ENCODE data around the gene LMX1A. TPM values are rescaled to one million over a fixed set of nuclear protein-coding genes. Genes with fewer than 3 reads are reported as not detected.
A peak's percentile ranks its signal among the peaks of the same experiment; 100 is the strongest.

Gene LMX1A
- polyA plus RNA-seq, 2 of the 4 experiments (the other 2 are of a cell fraction), result not detected

DNA sequence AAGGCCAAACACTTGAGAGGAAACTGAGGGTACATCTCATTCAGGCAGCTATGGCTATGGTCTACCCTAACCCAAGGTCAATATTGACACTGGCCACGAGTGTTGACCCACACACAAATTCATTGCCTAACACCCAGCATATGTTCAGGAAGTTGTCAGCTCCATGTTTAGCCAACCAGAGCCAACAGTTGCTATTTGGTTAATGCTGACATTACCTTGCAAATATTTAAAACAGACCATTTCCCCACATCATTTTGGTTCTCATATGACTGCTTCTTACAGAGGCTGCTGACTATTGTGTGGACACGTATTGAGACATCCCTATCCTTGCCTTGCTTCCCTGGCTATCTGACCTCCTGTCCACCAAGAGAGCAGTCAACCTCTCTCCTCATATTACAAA lies 97.3 kb downstream of the LMX1A start:
- ChIA-PET POLR2A (no interaction called here), CTCF (interaction anchor here (0.9 to 6.6 kb wide), 7 partner anchors 11 to 334 kb away, joined by 3 to 35 read pairs (median 5); no protein-coding TSS in a partner anchor)
- Histone ChIP-seq H3K4me2 (no peak overlapping the region), H3K9me3 (no peaks in the 10 kb centered on the region), H3K4me1 (no peaks in the 10 kb centered on the region), H3K27ac (no peak overlapping the region), H3K4me3 (no peak overlapping the region)
- WGBS (ENCODE audit: missing lambda C conversion rate), result 2% methylated on average over 2 of the region's 2 CpGs
- ATAC-seq (no peak), FAIRE-seq (no peak), DNase-seq (ENCODE audit: low read depth in 1 of 2, low spot score in 1 of 2) (no peak)
- TF ChIP-seq RFX5 (IDR thresholded peaks at IDR 0.05) (no peak), FOSL2 (IDR thresholded peaks at IDR 0.05) (no peak), FOSL2 (CRISPR knock-in tag; IDR thresholded peaks at IDR 0.05) (no peak), HOXA7 (CRISPR knock-in tag; IDR thresholded peaks at IDR 0.05) (no peak), BHLHE40 (IDR thresholded peaks at IDR 0.05; ENCODE audit: low read depth, low read length) (no peak), E2F6 (IDR thresholded peaks at IDR 0.05; ENCODE audit: borderline replicate concordance, low read depth) (no peak), JUNB (IDR thresholded peaks at IDR 0.05) (no peak)

DNA sequence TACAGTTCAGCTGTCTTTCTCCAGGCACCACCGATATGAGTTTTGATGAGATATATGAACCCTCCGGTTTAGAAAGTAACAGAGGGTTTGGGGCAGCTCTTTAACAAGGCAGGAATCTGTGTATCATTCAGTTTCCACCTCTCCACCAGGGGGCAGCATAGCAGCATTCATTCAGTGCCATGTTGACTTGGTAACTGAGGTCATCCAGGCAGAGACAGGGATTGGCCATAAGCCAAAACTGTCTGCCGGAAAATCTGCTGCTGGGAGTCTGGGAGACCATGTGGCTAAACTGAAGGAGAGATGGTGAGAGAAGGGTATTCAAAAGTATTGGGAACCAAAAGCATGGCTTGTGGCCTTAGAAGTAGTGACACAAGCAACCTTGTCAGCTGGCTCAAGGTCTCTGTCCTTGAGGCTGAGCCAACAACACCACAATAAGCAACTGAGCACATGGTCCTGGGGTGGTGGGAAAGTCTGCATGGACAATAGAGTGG lies 98.5 kb downstream of the LMX1A start:
- FAIRE-seq (no peak), ATAC-seq (peak; percentile 70 to 92; a peak in 5 of 6 replicates), DNase-seq (ENCODE audit: low read depth in 1 of 2, low spot score in 1 of 2) (peak; percentile 61 to 65)
- 4% methylated on average over 3 of the region's 3 CpGs for WGBS (ENCODE audit: missing lambda C conversion rate)
- Histone ChIP-seq H3K9me3 (no peaks in the 10 kb centered on the region), H3K4me1 (no peaks in the 10 kb centered on the region), H3K4me3 (no peak overlapping the region), H3K4me2 (no peak overlapping the region), H3K27ac (no peak overlapping the region)
- ChIA-PET POLR2A (no interaction called here), CTCF (interaction anchor here (0.6 to 6.6 kb wide), 21 partner anchors 9 to 335 kb away, joined by 3 to 35 read pairs (median 4); no protein-coding TSS in a partner anchor)
- TF ChIP-seq SMC3 (IDR thresholded peaks at IDR 0.05) (peak; percentile 60), RAD21 (conservative IDR thresholded peaks at IDR 0.05 in 1 of 2, IDR thresholded peaks at IDR 0.05 in 1 of 2) (peak; percentile 63 to 71), MYC (IDR thresholded peaks at IDR 0.05; ENCODE audit: borderline replicate concordance, low read length) (no peak), HOXA7 (CRISPR knock-in tag; IDR thresholded peaks at IDR 0.05) (no peak)
- TF ChIP-seq, protein P1, sequence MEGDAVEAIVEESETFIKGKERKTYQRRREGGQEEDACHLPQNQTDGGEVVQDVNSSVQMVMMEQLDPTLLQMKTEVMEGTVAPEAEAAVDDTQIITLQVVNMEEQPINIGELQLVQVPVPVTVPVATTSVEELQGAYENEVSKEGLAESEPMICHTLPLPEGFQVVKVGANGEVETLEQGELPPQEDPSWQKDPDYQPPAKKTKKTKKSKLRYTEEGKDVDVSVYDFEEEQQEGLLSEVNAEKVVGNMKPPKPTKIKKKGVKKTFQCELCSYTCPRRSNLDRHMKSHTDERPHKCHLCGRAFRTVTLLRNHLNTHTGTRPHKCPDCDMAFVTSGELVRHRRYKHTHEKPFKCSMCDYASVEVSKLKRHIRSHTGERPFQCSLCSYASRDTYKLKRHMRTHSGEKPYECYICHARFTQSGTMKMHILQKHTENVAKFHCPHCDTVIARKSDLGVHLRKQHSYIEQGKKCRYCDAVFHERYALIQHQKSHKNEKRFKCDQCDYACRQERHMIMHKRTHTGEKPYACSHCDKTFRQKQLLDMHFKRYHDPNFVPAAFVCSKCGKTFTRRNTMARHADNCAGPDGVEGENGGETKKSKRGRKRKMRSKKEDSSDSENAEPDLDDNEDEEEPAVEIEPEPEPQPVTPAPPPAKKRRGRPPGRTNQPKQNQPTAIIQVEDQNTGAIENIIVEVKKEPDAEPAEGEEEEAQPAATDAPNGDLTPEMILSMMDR (IDR thresholded peaks at IDR 0.05), result peak; percentile 56

GRCh38 chr1:165254896-165255625 lies 101.5 kb downstream of the LMX1A start:
- H3K27ac ChIP-seq, result no peak overlapping the region
- H3K4me3 ChIP-seq, result no peak overlapping the region
- ATAC-seq (no peak), FAIRE-seq (no peak), DNase-seq (ENCODE audit: low read depth in 1 of 2, low spot score in 1 of 2) (no peak)
- H3K9me3 ChIP-seq, result no peaks in the 10 kb centered on the region
- no peak overlapping the region for H3K4me2 ChIP-seq
- ChIA-PET CTCF (interaction anchor here (0.5 kb wide), 1 partner anchor 9 kb away, joined by 3 read pairs; no protein-coding TSS in a partner anchor), POLR2A (no interaction called here)
- WGBS (ENCODE audit: missing lambda C conversion rate), result 24% methylated on average over 3 of the region's 3 CpGs
- H3K4me1 ChIP-seq, result no peaks in the 10 kb centered on the region
- TF ChIP-seq EP300 (IDR thresholded peaks at IDR 0.05), result no peak
- no peak for TF ChIP-seq HDAC2 (IDR thresholded peaks at IDR 0.05)
- TF ChIP-seq FOSB (CRISPR knock-in tag; IDR thresholded peaks at IDR 0.05), result no peak
- no peak for TF ChIP-seq CEBPB (IDR thresholded peaks at IDR 0.05)
- no peak for TF ChIP-seq JUNB (IDR thresholded peaks at IDR 0.05)
- no peak for TF ChIP-seq TP53 (CRISPR knock-in tag; IDR thresholded peaks at IDR 0.05)
- TF ChIP-seq, protein P2, sequence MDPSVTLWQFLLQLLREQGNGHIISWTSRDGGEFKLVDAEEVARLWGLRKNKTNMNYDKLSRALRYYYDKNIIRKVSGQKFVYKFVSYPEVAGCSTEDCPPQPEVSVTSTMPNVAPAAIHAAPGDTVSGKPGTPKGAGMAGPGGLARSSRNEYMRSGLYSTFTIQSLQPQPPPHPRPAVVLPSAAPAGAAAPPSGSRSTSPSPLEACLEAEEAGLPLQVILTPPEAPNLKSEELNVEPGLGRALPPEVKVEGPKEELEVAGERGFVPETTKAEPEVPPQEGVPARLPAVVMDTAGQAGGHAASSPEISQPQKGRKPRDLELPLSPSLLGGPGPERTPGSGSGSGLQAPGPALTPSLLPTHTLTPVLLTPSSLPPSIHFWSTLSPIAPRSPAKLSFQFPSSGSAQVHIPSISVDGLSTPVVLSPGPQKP (IDR thresholded peaks at IDR 0.05; ENCODE audit: low read depth, low read length), result no peak
- no peak for TF ChIP-seq ZSCAN20 (CRISPR knock-in tag; IDR thresholded peaks at IDR 0.05)
- no peak for TF ChIP-seq MAFK (IDR thresholded peaks at IDR 0.05; ENCODE audit: partially characterized antibody)
- no peak for TF ChIP-seq E2F6 (IDR thresholded peaks at IDR 0.05; ENCODE audit: borderline replicate concordance, low read depth)
- no peak for TF ChIP-seq CBX2 (IDR thresholded peaks at IDR 0.05; ENCODE audit: borderline replicate concordance, low read depth)
- TF ChIP-seq, protein P1 (IDR thresholded peaks at IDR 0.05), result no peak
- no peak for TF ChIP-seq MYC (IDR thresholded peaks at IDR 0.05; ENCODE audit: borderline replicate concordance, low read length)
- no peak for TF ChIP-seq EHF (CRISPR knock-in tag; IDR thresholded peaks at IDR 0.05)
- TF ChIP-seq HOXA7 (CRISPR knock-in tag; IDR thresholded peaks at IDR 0.05), result no peak
- TF ChIP-seq MAZ (IDR thresholded peaks at IDR 0.05; ENCODE audit: borderline replicate concordance, low read depth, low read length), result no peak
- TF ChIP-seq CHD2 (IDR thresholded peaks at IDR 0.05; ENCODE audit: low read length, partially characterized antibody), result no peak
- no peak for TF ChIP-seq HEYL (CRISPR knock-in tag; IDR thresholded peaks at IDR 0.05)

Measured in A549 (cell line).